K562 (cell line): ENCODE results near the gene CERS5. TPM values are rescaled to one million over a fixed set of nuclear protein-coding genes. Genes with fewer than 3 reads are reported as not detected.

Source experiments
- ATAC-seq: fragments of 200-7000 bp; cut with Tn5 transposase; 3 replicates; pipeline ENCODE4 v1.9.1; 2020; ENCODE audit warnings: moderate library complexity
- BruUV-seq: library from RNA; stranded (reverse); fragments of 400-500 nt; replicated peaks from 2 replicates; lab custom pipeline; 2021; lab: Mats Ljungman, UMichigan
- CTCF ChIA-PET: fragments of 300-600 bp; formaldehyde crosslinking; extraction: SDS; loops from one replicate; lab custom pipeline; 2021; ENCODE audit warnings: low intra/inter-chr PET ratio; lab: Yijun Ruan, JAX
- POLR2A ChIA-PET: fragments of 300-600, 350-650 bp; sonication (Branson Sonifier 250); formaldehyde crosslinking; extraction: SDS; loops from one replicate; lab custom pipeline; 2021; ENCODE audit warnings: antibody characterized with exemption, inconsistent platforms; lab: Yijun Ruan, JAX
- DNase-seq, 4 experiments: peaks; one replicate each; pipeline versions ENCODE4 v3.0.0 to v3.0.0-alpha.2; 2011 to 2018; ENCODE audit warnings: low spot score in 3 of 4, mixed read lengths in 3 of 4; ENCODE audit errors: extremely low read depth in 1 of 4
- FAIRE-seq: peaks from 2 replicates; lab custom pipeline; 2011; peaks lifted over from hg19 to GRCh38; lab: Jason Lieb, UNC
- H2AFZ ChIP-seq: 2 replicates; pipeline ENCODE4 v1.6.0; 2011; ENCODE audit warnings: low read depth, low read length, control low read depth, inconsistent platforms
- H3K27ac ChIP-seq: fragments of 200-600 bp; 3 replicates; pipeline ENCODE4 v1.8.0; 2011; ENCODE audit warnings: low read depth, mild to moderate bottlenecking, control low read depth, inconsistent platforms, low read length, moderate library complexity, mixed read lengths; ENCODE audit errors: extremely low read depth
- H3K27me3 ChIP-seq, 2 experiments: fragments of 300-600 bp in 1 of 2; 2 replicates in 1 of 2; 3 replicates in 1 of 2; pipeline versions ENCODE4 v1.6.0 to v1.8.0; 2011; ENCODE audit warnings: inconsistent platforms in 2 of 2, low read length in 2 of 2, mild to moderate bottlenecking in 1 of 2, mixed read lengths in 1 of 2, moderate library complexity in 1 of 2; ENCODE audit not compliant: control insufficient read depth in 2 of 2, insufficient read depth in 2 of 2
- H3K36me3 ChIP-seq: fragments of 300-600 bp; 3 replicates; pipeline ENCODE4 v1.8.0; 2011; ENCODE audit warnings: mild to moderate bottlenecking, low read length, inconsistent platforms; ENCODE audit not compliant: control insufficient read depth, insufficient read depth
- H3K4me1 ChIP-seq, 2 experiments: fragments of 200-600 bp in 1 of 2; replicated peaks in 1 of 2; 2 replicates in 1 of 2; 3 replicates in 1 of 2; pipeline versions ENCODE4 v1.5.1 to v1.8.0; 2011; ENCODE audit warnings: inconsistent platforms in 2 of 2, low read length in 2 of 2, mild to moderate bottlenecking in 1 of 2, mixed read lengths in 1 of 2, moderate library complexity in 1 of 2; ENCODE audit not compliant: control insufficient read depth in 2 of 2, insufficient read depth in 2 of 2
- H3K4me2 ChIP-seq: 2 replicates; pipeline ENCODE4 v1.6.1; 2011; ENCODE audit warnings: low read length, control low read depth, inconsistent platforms, mixed read lengths; ENCODE audit not compliant: insufficient read depth
- H3K4me3 ChIP-seq: fragments of 200-600 bp; sonication (generic), shearing (Covaris generic); 2 replicates; pipeline ENCODE4 v1.5.1; 2016; ENCODE audit warnings: control low read depth, inconsistent platforms
- H3K79me2 ChIP-seq: fragments of 200-600 bp; 3 replicates; pipeline ENCODE4 v1.8.0; 2011; ENCODE audit warnings: low read length, inconsistent platforms; ENCODE audit not compliant: control insufficient read depth, insufficient read depth
- H3K9ac ChIP-seq, 2 experiments: 2 replicates each; pipeline versions ENCODE4 v1.6.0 to v1.6.1; 2011; ENCODE audit warnings: low read depth in 2 of 2, low read length in 2 of 2, control low read depth in 1 of 2, inconsistent platforms in 1 of 2, mild to moderate bottlenecking in 1 of 2, mixed read lengths in 1 of 2; ENCODE audit not compliant: insufficient read depth in 1 of 2
- H3K9me1 ChIP-seq: one replicate; pipeline ENCODE4 v1.6.0; 2011; ENCODE audit warnings: inconsistent platforms, mild to moderate bottlenecking, low read length, moderate library complexity; ENCODE audit not compliant: control insufficient read depth, insufficient read depth
- H3K9me3 ChIP-seq: replicated peaks from 2 replicates; pipeline ENCODE4 v1.5.1; 2011; ENCODE audit warnings: low read depth, low read length, inconsistent platforms; ENCODE audit not compliant: control insufficient read depth, insufficient read depth
- H4K20me1 ChIP-seq: replicated peaks from 2 replicates; pipeline ENCODE4 v1.6.1; 2011; ENCODE audit warnings: low read length, inconsistent platforms, mixed read lengths; ENCODE audit not compliant: control insufficient read depth, insufficient read depth
- CAMTA2 ChIP-seq: fragments of 250-450 bp; sonication (Bioruptor Pico); conservative IDR thresholded peaks from 2 replicates; pipeline ENCODE4 v1.5.1; 2022
- HDAC2 ChIP-seq: fragments of 450-650 bp; IDR thresholded peaks from 2 replicates; pipeline ENCODE4 v1.6.1; 2016; ENCODE audit warnings: mild to moderate bottlenecking
- HDAC6 ChIP-seq: IDR thresholded peaks from 2 replicates; pipeline ENCODE4 v1.6.1; 2012; ENCODE audit warnings: low read depth, mild to moderate bottlenecking, control low read depth, inconsistent platforms, low read length, moderate library complexity
- HMBOX1 ChIP-seq: sonication (generic); IDR thresholded peaks from 2 replicates; pipeline ENCODE4 v1.6.1; 2016
- HSF4 ChIP-seq: fragments of 250-450 bp; sonication (Bioruptor Pico); IDR thresholded peaks from 2 replicates; pipeline ENCODE4 v2.1.2; 2022; ENCODE audit warnings: mild to moderate bottlenecking, moderate library complexity, borderline replicate concordance
- KDM5B ChIP-seq: fragments of 200-600 bp; sonication (generic); IDR thresholded peaks from 2 replicates; pipeline ENCODE4 v1.6.1; 2012; ENCODE audit warnings: low read depth, mild to moderate bottlenecking, moderate library complexity, low read length, control low read depth, inconsistent platforms; ENCODE audit not compliant: insufficient replicate concordance
- MITF ChIP-seq: IDR thresholded peaks from 2 replicates; pipeline ENCODE4 v1.6.1; 2014; ENCODE audit warnings: antibody characterized with exemption
- MNT ChIP-seq, 2 experiments: fragments of 450-650 bp; conservative IDR thresholded peaks; 2 replicates each; pipeline ENCODE4 v1.6.1; 2017; ENCODE audit warnings: mild to moderate bottlenecking in 2 of 2, moderate library complexity in 2 of 2
- NBN ChIP-seq: fragments of 450-650 bp; IDR thresholded peaks from 2 replicates; pipeline ENCODE4 v1.6.1; 2016; ENCODE audit warnings: low read depth, mild to moderate bottlenecking
- NFATC3 ChIP-seq: fragments of 450-650 bp; IDR thresholded peaks from 2 replicates; pipeline ENCODE4 v1.6.1; 2017; ENCODE audit warnings: mild to moderate bottlenecking
- POLR3G ChIP-seq: IDR thresholded peaks from 2 replicates; pipeline ENCODE4 v1.6.1; 2011; ENCODE audit not compliant: insufficient read length, insufficient replicate concordance; ENCODE audit errors: extremely low read depth
- PTRF ChIP-seq: fragments of 450-650 bp; IDR thresholded peaks from 2 replicates; pipeline ENCODE4 v1.6.1; 2016; ENCODE audit warnings: mild to moderate bottlenecking, missing genetic modification characterization, missing compliant biosample characterization
- TEAD1 ChIP-seq, 2 experiments: fragments of 450-650 bp in 1 of 2; sonication (generic) in 1 of 2; formaldehyde crosslinking; IDR thresholded peaks; 2 replicates each; pipeline versions ENCODE4 v1.4.0 to v1.8.0; 2020 to 2022; ENCODE audit warnings: mild to moderate bottlenecking in 2 of 2, missing genetic modification reagents in 1 of 2
- VEZF1 ChIP-seq: fragments of 200-800 bp; sonication (Bioruptor generic); IDR thresholded peaks from 2 replicates; pipeline ENCODE4 v1.6.1; 2017; ENCODE audit warnings: missing genetic modification characterization, missing compliant biosample characterization
- ZNF449 ChIP-seq: fragments of 250-450 bp; sonication (Bioruptor Pico); IDR thresholded peaks from 2 replicates; pipeline ENCODE4 v1.8.0; 2022; ENCODE audit warnings: moderate library complexity, mild to moderate bottlenecking, inconsistent platforms
- ZNF561 ChIP-seq: fragments of 450-650 bp; formaldehyde crosslinking; conservative IDR thresholded peaks from 2 replicates; pipeline ENCODE4 v1.4.0; 2020; ENCODE audit warnings: mild to moderate bottlenecking, moderate library complexity
- ZNF77 ChIP-seq: fragments of 250-450 bp; sonication (Bioruptor Pico); IDR thresholded peaks from 2 replicates; pipeline ENCODE4 v1.5.0; 2020
- whole genome bisulfite sequencing: fragments of 100-300 bp; shearing (Covaris generic); methylation state at CpG from one replicate; pipeline ENCODE4 v1.1.6; 2016; ENCODE audit warnings: low coverage, mixed read lengths; ENCODE audit not compliant: insufficient coverage; ENCODE audit errors: missing lambda C conversion rate; 5-methylcytosine and 5-hydroxymethylcytosine counted together
- in situ Hi-C: fragments of 300-500 bp; cut with MboI; formaldehyde crosslinking; loops from 4 replicates; pipeline ENCODE4 v1.15.0; 2018; ENCODE audit warnings: inconsistent platforms, mixed read lengths
- intact Hi-C: fragments of 100-400 bp; cut with micrococcal nuclease; formaldehyde crosslinking; loops from 2 replicates; pipeline ENCODE4 v1.14.2; 2022
- polyA plus RNA-seq, 8 experiments: library from polyadenylated mRNA; depleted of rRNA in 4 of 8; stranded (reverse) in 5 of 8; unstranded in 3 of 8; fragments of >200 nt; fragmentation: Nextera tagmentation in 2 of 8; fragmentation: Illumina TruSeq in 1 of 8; extraction: Ambion mirVana in 2 of 8; extraction: Trizol in 1 of 8; gene quantifications; 2 replicates each; pipeline versions ENCODE4 v1.2.1 to v1.2.3, GENCODE V29; 2011 to 2014; ENCODE audit warnings: inconsistent platforms in 1 of 8, missing spikeins in 1 of 8
- total RNA-seq, 7 experiments: library from RNA; depleted of rRNA in 6 of 7; stranded (reverse); fragments of >200 nt in 6 of 7; fragmentation: Illumina TruSeq in 2 of 7; extraction: Trizol in 2 of 7; gene quantifications; 2 replicates each; pipeline versions ENCODE4 v1.2.1 to v1.2.3, GENCODE V29; 2011 to 2021; ENCODE audit warnings: low replicate concordance in 1 of 7

Gene CERS5
- total and polyA plus RNA-seq, 9 of the 15 experiments (the other 6 are each of a cell fraction or from before 2014, with no cell fraction given), result 6.1 to 47.5 (median 17.8) TPM

GRCh38 chr12:50119387-50119786 is 47.8 kb downstream of the CERS5 start:
- intact Hi-C loops (no loop called here), in situ Hi-C loops (no loop called here)
- peaks cover 49% of the 10 kb centered on the region; the same call in 2 of the 3 replicates for H3K36me3 ChIP-seq
- no peak overlapping the region for H2AFZ ChIP-seq
- POLR2A ChIA-PET, result no interaction called here
- no peaks in the 10 kb centered on the region; the same call in 1 of the 2 replicates for H3K9me3 ChIP-seq
- H3K4me3 ChIP-seq, result no peak overlapping the region
- H3K9me1 ChIP-seq, result no peaks in the 10 kb centered on the region
- H3K79me2 ChIP-seq, result peaks cover 20% of the 10 kb centered on the region
- H3K4me2 ChIP-seq, result no peak overlapping the region
- ATAC-seq, result no peak
- 100% methylated on average over 2 of the region's 2 CpGs for WGBS
- TF ChIP-seq VEZF1 (no peak), NBN (no peak), HMBOX1 (no peak), HDAC2 (no peak), ZNF561 (CRISPR knock-in tag) (no peak), HSF4 (no peak), KDM5B (no peak), NFATC3 (no peak), POLR3G (no peak), CAMTA2 (CRISPR knock-in tag) (no peak), ZNF77 (CRISPR knock-in tag) (no peak), PTRF (tag) (no peak), TEAD1 (CRISPR knock-in tag; IDR thresholded peaks at IDR 0.05) (no peak), HDAC6 (no peak), MNT (conservative IDR thresholded peaks at IDR 0.05) (no peak), ZNF449 (CRISPR knock-in tag) (no peak), MITF (no peak)
- no peak overlapping the region for H3K9ac ChIP-seq
- no TSS peak for BruUV-seq
- H4K20me1 ChIP-seq, result no peaks in the 10 kb centered on the region
- FAIRE-seq, result peak; percentile 61
- CTCF ChIA-PET, result no interaction called here
- peaks cover 0 to 2% of the 10 kb centered on the region in 2 experiments; a peak in 1 of 5 replicates for H3K4me1 ChIP-seq
- DNase-seq, result no peak
- no peak overlapping the region for H3K27ac ChIP-seq
- no peaks in the 10 kb centered on the region for H3K27me3 ChIP-seq
